ENCODE results near the gene USPL1. TPM values are rescaled to one million over a fixed set of nuclear protein-coding genes. Genes with fewer than 3 reads are reported as not detected.
A peak's percentile ranks its signal among the peaks of the same experiment; 100 is the strongest.

Gene USPL1
- total RNA-seq (18.4 TPM), polyA plus RNA-seq (ENCODE audit: insufficient read depth, low read depth, low replicate concordance) (6.3 TPM)
- long read RNA-seq, donor 1, result 0 reads
- long read RNA-seq, donor 2, partial matches to known transcripts, result 0 of 2 reads
- long read RNA-seq, donor 2, other reads (novel, unspliced or antisense), result 0 of 2 reads
- long read RNA-seq, donor 3, partial matches to known transcripts, result 0 of 1 reads
- long read RNA-seq, donor 3, other reads (novel, unspliced or antisense), result 0 of 1 reads
- long read RNA-seq, donor 4, partial matches to known transcripts, result 0 of 1 reads
- long read RNA-seq, donor 4, other reads (novel, unspliced or antisense), result 0 of 1 reads
- long read RNA-seq, donor 5, result 0 reads
- long read RNA-seq, donor 6, partial matches to known transcripts, result 11 of 12 reads
- long read RNA-seq, donor 6, other reads (novel, unspliced or antisense), result 0 of 12 reads
- long read RNA-seq, donor 7, partial matches to known transcripts, result 3 of 5 reads
- long read RNA-seq, donor 7, other reads (novel, unspliced or antisense), result 1 of 5 reads
- long read RNA-seq, donor 8, result 0 reads
- long read RNA-seq, donor 9, result 0 reads
- long read RNA-seq, donor 10, partial matches to known transcripts, result 0 of 1 reads
- long read RNA-seq, donor 10, other reads (novel, unspliced or antisense), result 0 of 1 reads

DNA sequence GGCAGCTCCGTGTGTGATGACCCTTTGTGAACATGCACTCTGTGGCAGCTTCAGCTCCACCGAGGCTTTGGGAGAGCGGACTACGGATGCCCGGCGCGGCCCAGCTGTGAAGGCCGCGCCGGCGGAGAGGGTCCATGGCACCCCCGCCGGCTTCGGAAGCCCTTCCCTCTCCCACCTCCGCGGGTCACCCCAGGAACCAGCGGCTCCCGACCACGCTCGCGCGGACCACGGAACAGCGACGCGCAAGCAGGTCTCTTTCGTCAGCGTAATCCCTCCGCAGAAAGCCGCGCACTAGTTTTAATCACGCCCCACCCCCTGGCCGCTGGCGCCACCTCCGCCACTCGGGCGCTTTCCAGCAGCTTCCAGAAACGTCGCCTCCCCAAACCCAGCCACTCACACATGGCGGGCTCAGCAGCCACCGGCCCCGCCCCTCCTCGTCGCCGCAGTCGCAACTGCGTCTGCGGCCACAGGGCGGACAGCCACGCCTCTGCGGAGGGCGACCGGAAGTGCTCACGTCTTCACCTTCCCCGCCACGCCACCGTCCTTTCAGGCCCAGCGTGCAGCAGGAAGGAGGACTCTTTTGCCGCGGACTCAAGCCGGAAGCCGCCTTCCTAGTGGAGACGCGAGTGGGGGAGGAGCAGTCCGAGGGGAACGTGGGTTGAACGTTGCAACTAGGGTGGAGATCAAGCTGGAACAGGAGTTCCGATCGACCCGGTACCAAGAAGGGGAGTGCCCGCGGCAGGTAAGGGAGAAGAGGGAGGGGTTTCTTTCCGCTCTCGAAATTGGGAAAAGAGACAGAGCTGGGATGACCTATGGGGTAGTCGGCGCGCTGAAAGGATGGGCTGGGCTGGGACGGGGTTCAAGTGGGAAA, at the start of gene USPL1:
Gene USPL1, plus strand, starts transcription at position 606 of the 871 bp plus-strand sequence. CDS start 3,221 bp downstream, outside the sequence.
- DNase-seq (peak; percentile 99 to 100 (median 99)), FAIRE-seq (peak; percentile 96)
- no peaks in the 10 kb centered on the region for H3K27me3 ChIP-seq (ENCODE audit: control insufficient read depth, insufficient read depth, low read length)
- H3K4me1 ChIP-seq (ENCODE audit: control insufficient read depth in 2 of 3, insufficient read depth in 2 of 3, low read depth in 1 of 3, low read length in 3 of 3), result peaks cover 3 to 12% (median 5%) of the 10 kb centered on the region in 3 donors
- H3K27ac ChIP-seq (ENCODE audit: low read depth in 2 of 2, low read length in 2 of 2), result peak within 1 kb of the TSS; percentile 100
- peak within 1 kb of the TSS; percentile 98 to 100 (median 99) for H3K9ac ChIP-seq (ENCODE audit: low read length in 3 of 3)
- TF ChIP-seq, protein P1, sequence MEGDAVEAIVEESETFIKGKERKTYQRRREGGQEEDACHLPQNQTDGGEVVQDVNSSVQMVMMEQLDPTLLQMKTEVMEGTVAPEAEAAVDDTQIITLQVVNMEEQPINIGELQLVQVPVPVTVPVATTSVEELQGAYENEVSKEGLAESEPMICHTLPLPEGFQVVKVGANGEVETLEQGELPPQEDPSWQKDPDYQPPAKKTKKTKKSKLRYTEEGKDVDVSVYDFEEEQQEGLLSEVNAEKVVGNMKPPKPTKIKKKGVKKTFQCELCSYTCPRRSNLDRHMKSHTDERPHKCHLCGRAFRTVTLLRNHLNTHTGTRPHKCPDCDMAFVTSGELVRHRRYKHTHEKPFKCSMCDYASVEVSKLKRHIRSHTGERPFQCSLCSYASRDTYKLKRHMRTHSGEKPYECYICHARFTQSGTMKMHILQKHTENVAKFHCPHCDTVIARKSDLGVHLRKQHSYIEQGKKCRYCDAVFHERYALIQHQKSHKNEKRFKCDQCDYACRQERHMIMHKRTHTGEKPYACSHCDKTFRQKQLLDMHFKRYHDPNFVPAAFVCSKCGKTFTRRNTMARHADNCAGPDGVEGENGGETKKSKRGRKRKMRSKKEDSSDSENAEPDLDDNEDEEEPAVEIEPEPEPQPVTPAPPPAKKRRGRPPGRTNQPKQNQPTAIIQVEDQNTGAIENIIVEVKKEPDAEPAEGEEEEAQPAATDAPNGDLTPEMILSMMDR (IDR thresholded peaks at IDR 0.05; ENCODE audit: borderline replicate concordance, extremely low read depth, insufficient read depth), result peak; percentile 35
- intact Hi-C loops (cut with DNase I), result no loop called here
- no peaks in the 10 kb centered on the region for H3K9me3 ChIP-seq (ENCODE audit: control insufficient read depth in 2 of 3, insufficient read depth in 1 of 3, low read length in 3 of 3)
- peak within 1 kb of the TSS; percentile 93 to 99 (median 95) for H3K4me3 ChIP-seq (ENCODE audit: low read length in 3 of 3)
- peaks cover 0 to 3% (median 0%) of the 10 kb centered on the region in 3 donors for H3K36me3 ChIP-seq (ENCODE audit: control insufficient read depth in 2 of 3, insufficient read depth in 3 of 3, low read length in 3 of 3)

DNA sequence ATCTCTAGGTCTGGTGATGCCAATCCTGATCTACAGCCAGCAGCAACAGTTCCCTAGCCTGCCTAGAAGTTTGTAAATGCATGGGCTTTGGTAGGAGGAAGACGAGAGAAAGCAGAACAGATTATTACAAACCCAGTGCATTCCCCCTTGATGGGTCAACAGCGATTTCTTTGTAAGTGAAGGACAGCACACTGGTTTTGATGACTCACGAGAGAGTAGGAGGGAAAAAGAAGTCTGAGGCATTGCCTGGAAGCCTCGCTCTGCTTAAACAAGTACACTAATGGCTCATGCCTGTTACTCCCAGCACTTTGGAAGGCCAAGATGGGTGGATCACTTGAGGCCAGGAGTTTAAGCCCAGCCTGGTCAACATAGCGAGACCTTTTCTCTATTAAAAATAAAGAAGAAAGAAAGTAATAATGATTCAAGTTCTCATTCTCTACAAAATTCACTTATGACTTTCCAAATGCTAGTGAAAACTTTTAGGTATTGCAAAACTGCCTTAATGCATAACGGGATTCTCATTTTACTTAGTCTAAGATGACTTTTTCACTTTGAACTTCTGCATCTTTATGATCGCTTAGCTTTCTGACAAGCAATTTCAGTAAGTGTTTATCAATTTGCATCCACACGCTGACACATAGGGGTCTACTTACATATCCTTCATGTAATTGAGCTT, 47.7 kb upstream of the USPL1 start:
- no peak overlapping the region for H3K27ac ChIP-seq (ENCODE audit: low read depth in 2 of 2, low read length in 2 of 2)
- intact Hi-C loops (cut with DNase I), result no loop called here
- TF ChIP-seq, protein P1 (IDR thresholded peaks at IDR 0.05; ENCODE audit: borderline replicate concordance, extremely low read depth, insufficient read depth), result no peak

DNA sequence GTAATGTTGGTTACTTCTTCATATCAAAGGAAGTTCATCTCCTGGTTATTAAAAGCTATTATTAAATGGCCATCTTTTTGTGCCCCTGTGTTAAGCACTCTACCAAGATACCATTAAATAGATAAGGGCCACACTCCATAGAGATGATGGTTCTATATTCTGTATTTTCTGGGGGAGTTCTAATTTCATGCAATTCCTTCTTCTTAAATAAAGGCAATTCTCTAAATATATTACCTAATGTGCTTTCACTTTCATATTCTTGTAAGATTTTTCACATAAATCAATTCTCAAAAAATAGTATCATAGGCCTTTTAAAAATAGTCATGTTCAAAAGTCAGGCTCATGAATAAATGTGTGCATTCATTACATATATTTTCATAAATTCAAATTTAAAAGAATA, 47.0 kb upstream of the USPL1 start:
- Histone ChIP-seq H3K9me3 (ENCODE audit: control insufficient read depth in 2 of 3, insufficient read depth in 1 of 3, low read length in 3 of 3) (no peaks in the 10 kb centered on the region), H3K9ac (ENCODE audit: low read length in 3 of 3) (no peak overlapping the region), H3K4me1 (ENCODE audit: control insufficient read depth in 2 of 3, insufficient read depth in 2 of 3, low read depth in 1 of 3, low read length in 3 of 3) (no peaks in the 10 kb centered on the region), H3K4me3 (ENCODE audit: low read length in 3 of 3) (no peak overlapping the region), H3K27me3 (ENCODE audit: control insufficient read depth, insufficient read depth, low read length) (no peaks in the 10 kb centered on the region), H3K36me3 (ENCODE audit: control insufficient read depth in 2 of 3, insufficient read depth in 3 of 3, low read length in 3 of 3) (no peaks in the 10 kb centered on the region), H3K27ac (ENCODE audit: low read depth in 2 of 2, low read length in 2 of 2) (no peak overlapping the region)
- DNase-seq (no peak), FAIRE-seq (peak; percentile 39)
- TF ChIP-seq, protein P1 (IDR thresholded peaks at IDR 0.05; ENCODE audit: borderline replicate concordance, extremely low read depth, insufficient read depth), result no peak
- intact Hi-C loops (cut with DNase I), result no loop called here

More for the DNA sequence above, 47.7 kb upstream of the USPL1 start:
- H3K4me3 ChIP-seq (ENCODE audit: low read length in 3 of 3), result no peak overlapping the region
- H3K4me1 ChIP-seq (ENCODE audit: control insufficient read depth in 2 of 3, insufficient read depth in 2 of 3, low read depth in 1 of 3, low read length in 3 of 3), result no peaks in the 10 kb centered on the region
- no peaks in the 10 kb centered on the region for H3K9me3 ChIP-seq (ENCODE audit: control insufficient read depth in 2 of 3, insufficient read depth in 1 of 3, low read length in 3 of 3)
- DNase-seq, result no peak
- no peak for FAIRE-seq
- H3K36me3 ChIP-seq (ENCODE audit: control insufficient read depth in 2 of 3, insufficient read depth in 3 of 3, low read length in 3 of 3), result no peaks in the 10 kb centered on the region
- H3K9ac ChIP-seq (ENCODE audit: low read length in 3 of 3), result no peak overlapping the region
- H3K27me3 ChIP-seq (ENCODE audit: control insufficient read depth, insufficient read depth, low read length), result no peaks in the 10 kb centered on the region
